Left lobe of liver (tissue), 2 donors: ENCODE data around the gene SYNGR3. TPM values are rescaled to one million over a fixed set of nuclear protein-coding genes. Genes with fewer than 3 reads are reported as not detected.
"Not testable (repeated sequence)": the region's sequence is repeated elsewhere in the genome, so short reads cannot be mapped to it uniquely, and the experiment has no call there.

ENCODE experiments used
- ATAC-seq: fragments of 200-7000 bp; cut with Tn5 transposase; one replicate; pipeline ENCODE4 v1.9.1; 2020; ENCODE audit warnings: mild to moderate bottlenecking, moderate library complexity
- DNase-seq: peaks from one replicate; pipeline ENCODE4 v3.0.0-alpha.2; 2020; ENCODE audit warnings: low spot score
- total RNA-seq: library from RNA; stranded (reverse); gene quantifications from one replicate; pipeline ENCODE4 v1.2.1, GENCODE V29; 2021
- donor health status: DM: no; HTN: no; CAD: no; lungs with moderate emphysema.
- donor health status: DM: no; HTN: yes; CAD: no.

SYNGR3 gene, protein sequence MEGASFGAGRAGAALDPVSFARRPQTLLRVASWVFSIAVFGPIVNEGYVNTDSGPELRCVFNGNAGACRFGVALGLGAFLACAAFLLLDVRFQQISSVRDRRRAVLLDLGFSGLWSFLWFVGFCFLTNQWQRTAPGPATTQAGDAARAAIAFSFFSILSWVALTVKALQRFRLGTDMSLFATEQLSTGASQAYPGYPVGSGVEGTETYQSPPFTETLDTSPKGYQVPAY
- total RNA-seq: 0.30 TPM

DNA sequence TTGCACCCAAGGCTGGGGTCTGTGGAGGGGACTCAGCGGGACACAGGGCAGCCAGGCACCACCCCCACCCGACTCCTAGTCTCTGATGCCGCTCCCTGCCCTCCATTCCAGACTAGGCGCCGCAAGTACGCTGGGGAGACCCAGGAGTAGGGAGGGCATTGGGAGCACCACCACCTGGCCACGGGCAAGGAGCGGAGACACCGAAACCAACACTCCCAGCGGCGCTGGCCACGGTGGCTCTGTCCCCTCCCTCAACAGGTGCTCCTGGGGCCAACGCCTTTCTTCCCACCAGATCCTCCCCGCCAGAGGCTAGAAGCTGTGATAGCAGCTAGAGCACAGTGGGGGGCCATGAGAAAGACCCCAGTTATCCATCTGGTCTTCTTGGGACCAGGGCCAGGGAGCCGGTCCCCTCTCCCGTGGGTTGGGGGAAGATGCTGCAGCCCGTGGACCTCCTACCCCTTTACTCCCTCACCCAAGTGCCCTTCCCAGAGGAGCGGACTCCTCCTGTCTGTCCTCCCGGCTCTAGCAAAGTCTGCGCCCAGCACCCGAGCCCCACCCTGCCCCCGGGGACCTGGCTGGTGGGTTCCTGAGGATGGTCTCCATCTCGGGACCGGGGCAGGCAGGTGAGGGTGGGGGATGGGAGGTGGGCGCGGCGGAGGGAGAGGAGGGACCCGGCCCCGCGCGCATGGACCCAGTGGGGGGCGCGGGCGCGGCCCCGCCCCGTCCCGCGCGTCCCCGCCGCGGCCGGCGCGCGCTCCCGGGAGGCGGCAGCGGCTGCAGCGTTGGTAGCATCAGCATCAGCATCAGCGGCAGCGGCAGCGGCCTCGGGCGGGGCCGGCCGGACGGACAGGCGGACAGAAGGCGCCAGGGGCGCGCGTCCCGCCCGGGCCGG lies at the start of gene SYNGR3:
SYNGR3 (plus strand) TSS at position 762 of the 892 bp plus-strand sequence. CDS start 133 bp downstream, outside the sequence.
- DNase-seq (no peak), ATAC-seq (no peak)

DNA sequence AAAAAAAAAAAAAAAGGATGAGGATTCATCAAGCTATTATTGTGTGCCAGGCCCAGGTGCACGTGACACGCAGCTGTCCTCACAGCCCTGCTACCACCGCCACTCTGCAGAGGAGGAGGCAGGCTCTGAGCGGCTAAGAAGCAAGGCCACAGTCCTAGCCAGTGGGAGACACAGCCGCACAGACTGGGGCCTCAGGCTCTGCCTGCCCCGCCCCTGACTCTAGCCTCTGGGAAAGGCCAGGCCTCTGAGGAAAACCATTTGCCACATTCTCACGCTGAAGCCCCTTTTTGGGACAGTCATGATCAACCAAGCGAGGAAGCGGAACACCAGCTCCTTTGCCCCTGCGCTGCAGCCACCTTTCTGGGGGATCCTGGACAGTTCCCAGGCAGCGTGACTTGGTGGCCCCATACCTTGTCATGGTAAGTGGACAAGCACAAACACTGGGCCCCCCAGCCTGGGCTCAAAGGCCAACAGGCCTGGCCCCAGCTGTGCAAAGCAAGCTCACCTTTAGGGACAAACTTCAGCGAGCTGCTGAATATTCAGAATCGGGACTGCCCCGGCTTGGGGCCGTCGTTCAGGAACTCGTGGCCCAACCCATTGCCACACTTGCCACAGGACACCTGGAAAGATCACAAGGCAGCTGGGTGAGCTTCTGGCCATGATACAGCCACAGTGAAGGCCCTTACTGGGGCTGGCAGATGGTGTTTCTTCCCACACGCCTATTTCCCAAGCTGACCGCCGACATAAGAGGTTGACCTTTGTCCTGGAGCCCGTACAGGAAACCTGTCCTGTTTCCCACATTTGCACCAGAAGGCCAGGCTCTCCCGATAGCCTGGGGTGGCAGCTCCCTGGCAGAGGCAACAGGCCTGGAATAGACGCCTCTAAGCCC lies 49.3 kb upstream of the SYNGR3 start:
- DNase-seq (peak; percentile 89), ATAC-seq (peak; percentile 51)

DNA sequence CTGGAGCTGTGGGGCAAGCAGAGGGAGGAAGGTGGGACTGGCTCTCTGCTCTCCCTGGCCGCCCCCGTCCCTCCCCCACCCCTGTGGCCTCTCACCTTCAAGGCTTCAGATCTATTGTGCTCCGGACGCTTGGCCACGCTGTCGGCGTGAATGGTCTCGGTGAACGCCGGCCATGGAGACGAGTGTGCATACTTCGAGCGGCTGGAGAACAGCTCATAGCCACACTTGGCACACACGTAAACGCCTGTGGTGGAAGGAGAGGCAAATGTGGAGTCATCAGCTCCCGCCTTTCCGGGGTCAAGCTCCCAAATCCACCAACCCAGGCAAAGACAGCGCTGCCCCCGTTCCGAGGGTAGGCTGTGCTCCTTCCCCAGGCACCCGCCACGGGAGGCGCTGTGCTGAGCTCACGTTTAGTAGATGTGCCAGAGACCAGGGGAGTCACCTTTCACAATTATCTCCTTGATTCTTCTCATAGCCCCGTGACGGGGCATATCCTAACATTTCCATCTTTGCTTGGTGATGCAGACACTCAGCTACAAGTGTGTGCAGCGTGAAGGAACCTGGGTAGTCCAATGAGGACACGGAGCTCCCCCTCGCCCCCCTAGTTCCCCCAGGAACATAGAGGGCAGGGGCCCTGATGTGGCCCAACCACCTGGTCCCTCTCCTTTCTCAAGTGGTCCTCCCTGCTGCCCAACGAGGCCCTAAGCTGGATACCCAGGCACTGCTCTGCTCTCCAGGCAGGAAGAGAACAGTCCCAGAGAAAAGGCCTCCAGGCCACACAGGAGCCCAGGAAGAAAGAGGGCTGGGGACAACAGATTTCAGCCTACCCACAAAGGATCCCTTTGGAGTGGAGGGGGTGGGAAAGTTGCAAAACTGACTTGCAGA lies 48.4 kb upstream of the SYNGR3 start:
- DNase-seq (peak; percentile 77), ATAC-seq (peak; percentile 50)

DNA sequence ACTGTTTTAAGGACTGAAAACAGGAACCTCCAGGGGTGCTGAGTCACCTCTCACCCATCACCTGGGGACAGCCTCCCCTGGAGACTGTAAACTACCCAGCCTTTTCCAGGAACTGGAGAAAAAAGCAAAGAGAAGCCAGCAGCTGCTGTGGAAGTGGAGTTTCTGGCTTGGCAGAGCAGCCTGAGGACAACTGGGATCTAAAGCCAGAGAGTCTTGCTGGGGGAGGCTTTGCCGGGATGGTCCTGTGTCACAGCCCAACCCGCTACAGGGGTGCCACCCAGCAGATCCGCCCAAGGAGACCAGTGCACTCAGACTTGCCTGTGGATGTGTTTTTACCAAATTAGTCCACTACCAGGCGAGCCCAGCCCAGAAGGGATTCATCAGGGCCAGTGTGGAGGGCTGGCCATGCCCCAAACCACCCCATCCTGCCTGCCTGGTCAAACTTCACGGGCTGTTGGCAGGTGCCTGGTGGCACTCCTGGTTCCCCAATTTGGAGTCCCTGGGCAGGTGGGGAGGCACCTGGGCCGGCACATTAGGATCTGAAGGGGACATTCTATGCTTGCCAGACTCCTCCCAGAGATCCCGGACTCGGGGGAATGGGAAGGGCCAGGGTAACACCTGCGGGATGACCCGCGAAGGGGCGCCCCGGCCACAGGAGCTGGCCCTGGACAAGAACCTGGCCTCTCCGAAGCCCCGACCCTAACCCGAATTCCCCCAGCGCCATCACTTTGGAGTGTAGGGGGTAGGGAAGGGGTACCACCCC lies 47.5 kb upstream of the SYNGR3 start:
- peak; percentile 63 for DNase-seq
- ATAC-seq: peak; percentile 3

DNA sequence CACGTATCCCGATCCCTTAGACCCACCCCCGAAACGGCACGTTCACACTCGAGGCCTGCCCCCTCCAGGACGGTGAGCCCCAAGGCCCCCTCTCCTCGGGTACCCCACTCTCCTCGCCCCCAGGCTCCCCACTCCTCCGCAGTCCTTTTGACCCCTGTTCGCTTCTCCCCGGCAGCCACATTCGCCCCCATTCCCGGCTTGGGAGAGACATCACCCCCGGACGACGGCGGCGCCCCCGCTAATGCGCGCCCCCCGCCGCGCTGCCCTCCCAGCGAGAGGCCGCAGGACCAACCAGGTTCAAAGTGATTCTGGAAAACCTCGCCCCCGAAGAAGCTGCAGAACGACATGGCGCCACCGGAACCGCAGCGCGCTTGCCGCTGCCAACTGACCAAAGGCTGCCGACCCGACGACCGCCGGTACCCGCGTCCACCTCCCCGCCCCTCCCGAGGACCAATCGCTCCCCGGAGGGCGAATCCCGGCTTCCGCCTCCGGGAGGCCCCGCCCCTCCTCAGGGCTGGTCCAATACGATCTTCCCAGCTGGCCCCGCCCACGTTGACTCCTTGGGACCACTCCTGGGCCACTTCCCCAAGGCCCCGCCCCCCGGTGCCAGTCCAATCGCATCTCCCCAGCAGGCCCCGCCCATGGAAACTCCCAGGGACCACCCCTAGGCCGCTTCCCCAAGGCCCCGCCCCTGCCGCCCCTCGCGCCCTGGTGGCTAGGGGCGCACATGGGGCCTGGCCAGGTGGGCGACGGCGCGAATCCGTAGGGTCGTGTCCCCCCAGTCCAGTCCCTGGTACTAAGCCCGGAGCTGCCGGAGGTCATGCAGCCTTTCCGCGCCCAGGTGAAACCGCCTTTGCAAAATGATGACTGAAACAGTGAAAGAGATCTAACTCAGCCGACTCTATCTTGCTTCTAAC lies 46.7 kb upstream of the SYNGR3 start, which contains the start of gene MSRB1:
MSRB1 (minus strand) TSS at position 390 of the 917 bp plus-strand sequence; CDS start at position 347, 43 bp downstream.
- DNase-seq: peak; percentile 100
- ATAC-seq: peak; percentile 77

DNA sequence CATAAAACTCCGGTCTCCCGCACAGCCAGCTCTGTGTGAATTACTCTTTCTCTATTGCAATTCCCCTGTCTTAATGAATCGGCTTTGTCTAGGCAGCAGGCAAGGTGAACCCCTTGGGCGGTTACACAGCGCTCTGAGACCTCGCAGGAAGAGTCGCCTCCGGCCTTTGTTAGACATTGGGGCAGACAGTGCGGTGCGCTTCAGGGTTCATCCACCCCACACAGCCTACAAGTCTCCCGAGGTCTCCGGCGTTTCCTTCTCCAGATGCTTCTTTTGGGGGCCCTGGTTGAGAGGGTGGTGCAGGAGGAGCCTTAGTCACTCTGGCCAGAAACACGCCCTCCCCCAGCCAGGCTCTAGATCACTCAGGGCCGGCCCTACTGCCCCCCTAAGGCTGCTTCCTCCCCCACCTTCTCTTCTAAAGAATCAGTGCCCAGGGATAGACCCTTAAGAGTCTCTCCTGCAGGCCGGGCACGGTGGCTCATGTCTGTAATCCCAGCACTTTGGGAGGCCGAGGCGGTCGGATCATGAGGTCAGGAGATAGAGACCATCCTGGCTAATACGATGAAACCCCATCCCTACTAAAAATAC lies 45.1 kb upstream of the SYNGR3 start:
- no peak for ATAC-seq
- no peak for DNase-seq

DNA sequence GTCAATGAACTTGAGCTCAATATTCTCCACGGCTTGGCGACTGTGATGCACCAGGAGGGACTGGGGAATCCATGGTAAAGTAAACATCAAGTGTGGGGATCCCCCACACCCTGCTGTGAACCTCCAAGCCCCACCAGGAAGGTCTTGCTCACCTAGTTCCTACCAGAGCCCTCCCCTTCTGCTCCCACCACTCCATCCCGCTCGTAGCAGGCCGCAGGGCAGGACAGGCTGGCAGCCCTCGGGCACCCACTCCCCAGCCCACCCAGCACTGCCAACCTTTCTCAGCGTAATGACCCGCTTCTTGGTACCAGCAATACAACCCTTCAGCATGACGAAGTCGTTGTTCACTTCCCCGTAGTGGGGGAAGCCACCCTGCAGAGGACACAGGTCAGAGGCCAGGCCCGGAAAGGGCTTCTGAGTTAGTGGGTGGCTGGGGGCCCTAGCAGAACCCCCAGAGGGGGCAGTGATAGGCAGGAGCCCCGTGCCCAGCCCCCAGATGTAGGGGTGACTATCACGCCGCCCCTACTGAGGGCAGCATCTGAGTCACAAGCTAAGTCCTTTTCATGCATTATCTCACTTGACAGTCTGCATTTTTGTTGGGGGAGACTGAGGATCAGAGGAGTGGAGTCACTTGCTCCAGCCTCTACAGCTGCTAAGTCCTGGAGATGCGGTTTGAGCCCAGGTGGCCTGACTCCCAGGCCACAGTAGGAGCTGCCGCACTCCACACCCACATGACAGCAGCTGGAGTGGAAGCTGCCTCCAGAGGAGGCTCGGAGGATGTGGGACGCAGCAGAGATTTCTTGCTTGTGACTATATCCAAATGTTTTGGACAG lies 44.0 kb upstream of the SYNGR3 start:
- no peak for ATAC-seq
- DNase-seq: no peak

DNA sequence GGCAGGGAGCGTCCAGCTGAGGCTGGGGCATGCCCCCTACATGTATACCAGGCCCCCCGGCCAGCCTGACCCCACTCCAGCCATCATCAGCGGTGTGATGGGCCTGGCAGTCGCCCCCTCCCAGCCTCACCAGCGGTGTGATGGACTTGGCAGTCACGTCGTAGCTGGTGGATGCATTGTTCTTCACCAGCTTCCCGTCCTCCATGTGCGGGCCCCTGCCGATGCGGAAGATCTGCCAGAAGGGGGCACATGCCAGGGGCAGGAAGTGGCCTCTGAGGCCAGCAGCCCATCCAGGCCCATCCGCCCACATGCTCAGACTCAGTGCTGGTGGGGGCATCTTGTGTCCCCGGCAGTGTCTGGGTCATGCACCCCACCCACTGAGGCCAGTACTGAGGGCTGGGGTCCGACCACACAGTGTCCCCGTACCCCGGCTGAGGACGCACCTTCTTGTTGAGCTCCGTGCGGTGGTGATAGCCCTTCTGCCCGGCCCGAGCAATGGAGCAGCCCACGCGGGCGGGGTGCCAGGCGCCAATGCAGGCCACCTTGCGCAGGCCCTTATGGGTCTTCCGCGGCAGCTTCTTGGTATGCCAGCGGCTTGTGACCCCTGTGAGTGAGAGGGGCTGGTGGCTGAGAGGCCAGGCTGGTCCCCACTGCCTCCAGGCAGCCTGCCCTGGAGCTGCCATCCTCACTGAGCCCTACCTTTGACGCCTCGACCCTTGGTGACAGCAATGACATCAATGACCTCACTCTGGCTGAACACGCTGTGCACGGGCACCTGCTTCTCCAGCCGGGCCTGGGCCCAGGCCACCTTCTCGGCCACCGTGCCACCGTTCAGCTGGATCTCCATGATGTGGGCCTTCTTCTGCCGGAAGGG lies 43.0 kb upstream of the SYNGR3 start:
- no peak for ATAC-seq

DNA sequence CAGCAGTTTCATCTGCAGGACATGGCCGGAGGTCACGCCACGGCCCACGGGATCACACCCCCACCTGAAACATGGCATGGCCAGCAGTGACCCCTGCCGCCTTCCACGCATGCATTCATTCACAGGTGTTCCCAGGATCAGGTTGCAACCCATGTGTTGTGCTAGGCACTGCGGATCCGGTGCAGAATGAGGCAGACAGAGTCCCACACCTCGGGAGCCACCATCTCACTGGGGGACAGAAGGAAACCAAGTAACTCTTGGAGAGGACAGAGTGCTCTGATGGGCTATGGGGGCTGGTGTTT lies 42.5 kb upstream of the SYNGR3 start:
- DNase-seq (no peak), ATAC-seq (no peak)

More for the DNA sequence above, 43.0 kb upstream of the SYNGR3 start:
- DNase-seq: no peak

DNA sequence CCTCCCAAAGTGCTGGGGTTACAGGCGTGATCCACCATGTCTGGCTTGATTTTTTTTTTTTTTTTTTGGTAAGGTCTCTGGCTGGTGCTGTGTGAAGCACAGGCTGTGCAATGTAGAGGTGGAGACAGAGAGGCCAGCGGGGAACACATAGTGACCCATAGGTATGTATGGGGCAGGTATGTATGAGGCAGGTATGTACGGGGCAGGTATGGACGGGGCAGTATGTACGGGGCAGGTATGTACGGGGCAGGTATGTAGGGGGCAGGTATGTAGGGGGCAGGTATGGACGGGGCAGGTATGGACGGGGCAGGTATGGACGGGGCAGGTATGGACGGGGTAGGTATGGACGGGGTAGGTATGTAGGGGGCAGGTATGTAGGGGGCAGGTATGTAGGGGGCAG lies 40.3 kb upstream of the SYNGR3 start:
- ATAC-seq: no peak
- DNase-seq: no peak

DNA sequence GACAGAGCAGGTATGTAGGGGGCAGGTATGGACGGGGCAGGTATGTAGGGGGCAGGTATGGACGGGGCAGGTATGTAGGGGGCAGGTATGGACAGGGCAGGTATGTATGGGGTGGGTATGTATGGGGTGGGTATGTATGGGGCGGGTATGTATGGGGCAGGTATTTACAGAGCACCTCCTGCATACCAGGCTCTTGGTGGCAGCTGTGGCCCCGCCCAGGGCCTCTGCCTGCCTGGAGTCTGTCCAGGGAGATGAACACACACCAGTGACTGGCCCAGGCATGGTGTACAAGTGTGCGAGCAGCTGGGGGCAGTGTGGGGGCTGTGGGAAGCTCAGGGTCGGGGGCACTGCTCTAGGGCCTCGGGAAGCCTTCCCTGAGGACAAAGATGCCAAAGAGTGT lies 39.7 kb upstream of the SYNGR3 start:
- ATAC-seq (peak; percentile 8), DNase-seq (no peak)

DNA sequence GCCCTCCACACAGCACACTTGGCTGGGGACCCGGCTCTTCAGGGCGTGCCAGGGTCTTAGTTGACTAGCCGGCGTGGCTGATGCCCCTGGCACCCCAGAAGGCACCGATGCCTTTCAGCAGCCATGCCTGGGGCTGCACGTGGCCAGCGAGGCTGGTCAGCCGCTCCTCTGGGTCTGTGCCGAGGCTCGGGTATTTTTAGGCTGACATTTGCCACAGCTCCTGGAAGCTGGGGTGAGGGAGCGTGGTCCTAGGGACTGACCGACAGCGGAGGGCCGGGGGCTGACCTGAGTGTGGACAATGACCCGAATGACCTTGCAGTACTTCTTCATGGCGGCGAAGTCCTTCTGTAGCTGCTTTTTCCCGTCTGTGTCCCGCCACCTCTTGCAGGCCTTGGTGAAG lies 39.2 kb upstream of the SYNGR3 start:
- DNase-seq (no peak), ATAC-seq (no peak)

DNA sequence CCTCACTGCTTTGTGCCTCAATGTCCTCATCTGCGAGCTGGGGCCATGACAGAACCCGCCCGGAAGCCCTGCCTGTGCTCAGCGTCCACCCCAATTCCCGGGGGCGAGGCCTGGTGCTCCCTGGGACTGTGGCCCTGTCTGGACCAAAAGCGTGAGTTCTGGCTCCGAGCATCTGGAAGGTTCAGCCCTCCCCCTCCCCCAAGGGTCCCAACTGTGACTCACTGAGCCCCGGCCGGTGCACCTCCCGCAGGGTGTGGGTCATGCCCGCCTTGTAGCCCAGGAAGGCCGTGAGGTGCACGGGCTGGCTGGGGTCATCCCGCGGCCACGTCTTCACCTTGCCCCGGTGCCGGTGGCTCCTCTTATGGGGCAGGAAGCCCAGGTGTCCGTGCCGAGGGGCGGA lies 36.0 kb upstream of the SYNGR3 start:
- ATAC-seq (no peak), DNase-seq (no peak)

DNA sequence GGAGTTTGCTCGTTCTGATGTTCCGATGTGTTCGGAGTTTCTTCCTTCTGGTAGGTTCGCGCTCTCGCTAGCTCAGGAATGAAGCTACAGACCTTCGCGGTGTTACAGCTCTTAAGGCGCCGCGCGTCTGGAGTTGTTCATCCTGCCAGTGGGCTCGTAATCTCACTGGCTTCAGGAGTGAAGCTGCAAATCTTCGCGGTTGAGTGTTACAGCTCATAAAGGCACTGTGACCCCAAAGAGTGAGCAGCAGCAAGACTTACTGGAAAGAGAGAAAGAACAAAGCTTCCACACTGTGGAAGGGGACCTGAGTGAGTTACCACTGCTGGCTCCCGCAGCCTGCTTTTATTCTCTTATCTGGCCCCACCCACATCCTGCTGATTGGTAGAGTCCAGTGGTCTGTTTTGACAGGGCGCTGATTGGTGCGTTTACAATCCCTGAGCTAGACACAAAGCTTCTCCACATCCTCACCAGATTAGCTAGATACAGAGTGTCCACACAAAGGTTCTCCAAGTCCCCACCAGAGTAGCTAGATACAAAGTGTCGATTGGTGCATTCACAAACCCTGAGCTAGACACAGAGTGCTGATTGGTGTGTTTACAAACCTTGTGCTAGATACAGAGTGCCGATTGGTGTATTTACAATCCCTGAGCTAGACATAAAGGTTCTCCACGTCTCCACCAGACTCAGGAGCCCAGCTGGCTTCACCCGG lies 32.2 kb upstream of the SYNGR3 start:
- not testable (repeated sequence) for ATAC-seq, DNase-seq

DNA sequence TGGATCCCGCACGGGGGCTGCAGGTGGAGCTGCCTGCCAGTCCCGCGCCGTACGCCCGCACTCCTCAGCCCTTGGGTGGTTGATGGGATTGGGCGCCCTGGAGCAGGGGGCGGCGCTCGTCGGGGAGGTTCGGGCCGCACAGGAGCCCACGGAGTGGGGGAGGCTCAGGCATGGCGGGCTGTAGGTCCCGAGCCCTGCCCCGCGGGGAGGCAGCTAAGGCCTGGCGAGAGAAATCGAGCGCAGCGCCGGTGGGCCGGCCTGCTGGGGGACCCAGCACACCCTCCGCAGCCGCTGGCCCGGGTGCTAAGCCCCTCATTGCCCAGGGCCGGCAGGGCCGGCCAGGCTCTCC lies 31.7 kb upstream of the SYNGR3 start:
- not testable (repeated sequence) for DNase-seq, ATAC-seq
